ENCODE results near the gene TOMM40L.

GRCh38 chr1:161267321-161267720 lies 41.5 kb downstream of the TOMM40L start:
- TF ChIP-seq CTCF (IDR thresholded peaks at IDR 0.05) (no peak), POLR2A (IDR thresholded peaks at IDR 0.05) (no peak)

All from breast epithelium (tissue), 3 donors.